Osteocyte (in vitro differentiated cells): ENCODE measurements around the gene SUCLG2. TPM values are rescaled to one million over a fixed set of nuclear protein-coding genes. Genes with fewer than 3 reads are reported as not detected.

Experiments
- DNase-seq: peaks from one replicate; pipeline ENCODE4 v3.0.0; 2021; ENCODE audit warnings: mixed read lengths; ENCODE audit not compliant: unreplicated experiment; ENCODE audit errors: extremely low spot score
- H3K27ac Mint-ChIP-seq: one replicate; pipeline ENCODE4 v1.8.0; 2021; ENCODE audit warnings: mild to moderate bottlenecking, mixed read lengths; ENCODE audit not compliant: unreplicated experiment
- H3K27me3 Mint-ChIP-seq: one replicate; pipeline ENCODE4 v1.8.0; 2021; ENCODE audit warnings: mixed read lengths; ENCODE audit not compliant: unreplicated experiment
- H3K36me3 Mint-ChIP-seq: one replicate; pipeline ENCODE4 v1.8.0; 2021; ENCODE audit warnings: mixed read lengths; ENCODE audit not compliant: unreplicated experiment
- H3K4me1 Mint-ChIP-seq: one replicate; pipeline ENCODE4 v1.8.0; 2021; ENCODE audit warnings: mixed read lengths; ENCODE audit not compliant: unreplicated experiment
- H3K4me3 Mint-ChIP-seq: one replicate; pipeline ENCODE4 v1.8.0; 2021; ENCODE audit warnings: mild to moderate bottlenecking, moderate library complexity, mixed read lengths; ENCODE audit not compliant: unreplicated experiment
- H3K9me3 Mint-ChIP-seq: one replicate; pipeline ENCODE4 v1.8.0; 2021; ENCODE audit warnings: mixed read lengths; ENCODE audit not compliant: unreplicated experiment
- CTCF ChIP-seq: fragments of 200-600 bp; sonication (generic); IDR thresholded peaks from 2 replicates; pipeline ENCODE4 v1.5.0; 2021; ENCODE audit warnings: antibody characterized with exemption, mild to moderate bottlenecking, moderate library complexity
- total RNA-seq: library from RNA; stranded (reverse); gene quantifications from 2 replicates; pipeline ENCODE4 v1.2.1, GENCODE V29; 2021

The SUCLG2 gene
- total RNA-seq, 1 donor from 2014 or later: 32.1 TPM

- Mint-ChIP-seq H3K27ac (no peak overlapping the region), H3K4me3 (no peak overlapping the region), H3K27me3 (no peaks in the 10 kb centered on the region), H3K36me3 (peaks cover 11% of the 10 kb centered on the region), H3K9me3 (no peaks in the 10 kb centered on the region), H3K4me1 (no peaks in the 10 kb centered on the region)
- no peak for TF ChIP-seq CTCF
- no peak for DNase-seq
These were observed 253.9 kb downstream of the SUCLG2 start for GRCh38 chr3:67400476-67400875.

- TF ChIP-seq CTCF: no peak
- Mint-ChIP-seq H3K4me1 (no peaks in the 10 kb centered on the region), H3K4me3 (no peak overlapping the region), H3K27ac (no peak overlapping the region), H3K36me3 (peaks cover 11% of the 10 kb centered on the region), H3K9me3 (peaks cover 10% of the 10 kb centered on the region), H3K27me3 (no peaks in the 10 kb centered on the region)
- no peak for DNase-seq
These were observed 265.2 kb downstream of the SUCLG2 start for GRCh38 chr3:67389176-67389575.

DNA sequence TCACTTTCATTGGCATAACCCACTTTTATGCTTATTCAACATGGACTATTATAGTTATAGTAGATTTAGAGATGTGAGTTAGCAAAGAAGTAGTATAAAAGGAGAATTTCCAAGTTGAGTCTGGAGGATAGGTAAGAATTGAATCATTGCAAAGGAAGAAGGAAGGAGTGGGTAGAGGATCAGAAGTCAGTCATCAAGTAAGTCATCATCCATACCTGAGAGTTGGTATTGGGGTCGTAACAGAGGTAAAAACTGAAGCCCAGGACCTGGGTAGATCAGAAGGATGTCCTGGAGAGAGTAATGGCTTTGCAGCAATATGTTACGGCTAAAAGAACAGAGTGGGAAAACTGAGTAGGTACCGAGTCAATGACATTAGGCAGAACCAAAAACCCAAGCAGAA lies 265.7 kb downstream of the SUCLG2 start:
- H3K4me3 Mint-ChIP-seq: no peak overlapping the region
- DNase-seq: no peak
- no peaks in the 10 kb centered on the region for H3K4me1 Mint-ChIP-seq
- H3K36me3 Mint-ChIP-seq: peaks cover 11% of the 10 kb centered on the region
- H3K27me3 Mint-ChIP-seq: no peaks in the 10 kb centered on the region
- TF ChIP-seq CTCF: no peak
- no peak overlapping the region for H3K27ac Mint-ChIP-seq
- H3K9me3 Mint-ChIP-seq: peaks cover 10% of the 10 kb centered on the region

DNA sequence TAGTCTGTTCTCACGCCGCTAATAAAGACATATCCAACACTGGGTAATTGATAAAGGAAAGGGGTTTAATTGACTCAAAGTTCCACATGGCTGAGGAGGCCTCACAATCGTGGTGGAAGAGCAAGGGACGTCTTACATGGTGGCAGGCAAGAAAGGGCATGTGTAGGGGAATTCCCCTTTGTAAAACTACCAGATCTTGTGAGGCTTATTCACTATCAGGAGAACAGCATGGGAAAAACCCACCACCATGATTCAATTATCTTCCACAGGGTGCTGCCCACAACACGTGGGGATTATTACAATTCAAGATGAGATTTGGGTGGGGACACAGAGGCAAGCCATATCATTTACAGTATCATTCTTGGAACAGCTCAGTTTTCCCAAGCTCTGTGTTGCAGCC lies 268.0 kb downstream of the SUCLG2 start:
- Mint-ChIP-seq H3K4me3 (no peak overlapping the region), H3K27ac (no peak overlapping the region), H3K27me3 (no peaks in the 10 kb centered on the region), H3K36me3 (peaks cover 3% of the 10 kb centered on the region), H3K4me1 (peaks cover 16% of the 10 kb centered on the region), H3K9me3 (peaks cover 7% of the 10 kb centered on the region)
- TF ChIP-seq CTCF: no peak
- DNase-seq: no peak

DNA sequence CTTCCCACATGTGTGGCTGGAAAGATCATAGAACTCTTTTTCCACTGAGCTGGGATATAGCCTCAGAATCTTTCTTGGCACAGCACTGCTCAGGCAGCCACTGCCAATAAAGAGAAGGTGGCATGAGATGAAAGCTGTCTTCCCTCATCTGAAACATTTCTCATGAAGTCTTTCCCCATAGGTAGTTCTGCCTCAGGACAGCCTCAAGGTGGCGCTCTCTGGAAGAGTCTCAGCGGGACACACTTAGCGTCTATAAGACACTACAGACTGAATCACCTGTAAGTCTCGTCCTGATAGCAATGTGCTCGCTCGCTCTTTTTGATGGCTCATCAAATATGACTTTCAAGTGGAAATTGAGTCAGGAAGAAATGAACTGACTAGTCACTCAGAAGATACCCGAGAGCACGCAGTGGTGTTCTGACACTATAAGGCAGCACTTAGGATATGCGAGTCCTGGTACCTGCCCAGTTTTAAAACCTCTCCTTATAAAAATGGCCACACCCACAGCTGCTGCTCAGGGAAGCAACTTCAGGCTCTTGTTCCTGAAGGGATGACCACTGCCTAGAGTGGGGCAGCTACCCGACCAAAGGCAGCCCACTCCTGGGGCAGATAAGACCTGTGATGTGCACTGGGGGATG lies 269.5 kb downstream of the SUCLG2 start:
- TF ChIP-seq CTCF: peak; percentile 58
- peaks cover 7% of the 10 kb centered on the region for H3K9me3 Mint-ChIP-seq
- H3K27me3 Mint-ChIP-seq: no peaks in the 10 kb centered on the region
- no peak overlapping the region for H3K27ac Mint-ChIP-seq
- no peak overlapping the region for H3K4me3 Mint-ChIP-seq
- H3K36me3 Mint-ChIP-seq: peaks cover 3% of the 10 kb centered on the region
- H3K4me1 Mint-ChIP-seq: peaks cover 16% of the 10 kb centered on the region
- no peak for DNase-seq
